Stimulated activated CD4-positive, alpha-beta T cell treated with anti-CD3 and anti-CD28 coated beads, Interleukin-15, amount 100 ng/mL, for 48 hours (primary cell): ENCODE data around the gene RSRC2.
A peak's percentile ranks its signal among the peaks of the same experiment; 100 is the strongest.
"Not testable (repeated sequence)": the region's sequence is repeated elsewhere in the genome, so short reads cannot be mapped to it uniquely, and the experiment has no call there.

ENCODE experiments used
- DNase-seq, 2 donors: peaks; one replicate each; pipeline ENCODE4 v3.0.0-alpha.2; 2020; ENCODE audit warnings: low read depth in 2 of 2

The RSRC2 gene

GRCh38 chr12:122518908-122519307 is 7.8 kb downstream of the RSRC2 start:
- no peak for DNase-seq

- no peak for DNase-seq
Measured at GRCh38 chr12:122517877-122518276, 8.9 kb downstream of the RSRC2 start.

GRCh38 chr12:122516544-122517361 is 10.0 kb downstream of the RSRC2 start:
- no peak for DNase-seq

GRCh38 chr12:122515275-122515674 is 11.5 kb downstream of the RSRC2 start:
- DNase-seq = no peak

- DNase-seq = no peak
Measured at GRCh38 chr12:122513660-122514059, 13.1 kb downstream of the RSRC2 start.

DNA sequence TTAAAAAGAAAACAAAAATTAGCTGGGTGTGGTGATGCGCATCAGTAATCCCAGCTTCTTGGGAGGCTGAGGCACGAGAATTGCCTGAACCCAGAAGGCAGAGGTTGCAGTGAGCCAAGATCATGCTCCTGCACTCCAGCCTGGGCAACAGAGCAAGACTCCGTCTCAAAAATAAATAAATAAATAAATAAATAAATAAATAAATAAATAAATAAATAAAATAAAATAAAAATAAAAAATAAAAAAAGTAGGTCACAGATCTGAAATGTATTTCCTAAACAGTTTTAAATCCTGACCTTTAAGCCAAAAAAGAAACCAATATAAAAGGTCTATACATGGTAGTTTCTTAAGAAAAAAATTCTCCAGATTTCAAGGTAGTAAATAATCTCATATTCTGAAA is 13.7 kb downstream of the RSRC2 start:
- DNase-seq = not testable (repeated sequence)

GRCh38 chr12:122508163-122508562 is 18.6 kb downstream of the RSRC2 start:
- DNase-seq = no peak

DNA sequence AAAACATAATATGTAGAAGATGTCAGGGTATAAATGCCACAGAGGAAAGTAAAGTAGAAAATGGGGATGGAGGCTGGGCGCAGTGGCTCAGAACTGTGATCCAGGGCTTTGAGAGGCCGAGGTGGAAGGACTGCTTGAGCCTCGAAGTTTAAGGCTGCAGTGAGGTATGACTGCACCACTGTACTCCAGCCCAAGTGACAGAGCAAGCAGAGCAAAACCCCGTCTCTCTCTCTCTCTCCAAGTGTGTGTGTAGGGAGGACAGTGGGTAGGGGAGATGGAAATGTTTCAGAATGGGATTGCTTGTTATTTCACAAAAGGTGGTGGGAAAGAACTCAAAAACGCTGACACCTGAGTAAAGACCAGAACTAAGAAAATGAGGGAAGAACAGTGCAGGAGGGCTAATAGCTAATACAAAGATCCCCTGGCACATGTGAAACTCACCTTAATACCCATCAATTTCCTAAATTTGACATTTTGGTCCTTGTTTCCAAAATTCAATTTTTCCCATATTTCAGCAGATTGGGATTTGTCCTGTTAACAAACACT is 20.3 kb downstream of the RSRC2 start:
- no peak for DNase-seq

- DNase-seq = no peak
Measured at GRCh38 chr12:122505419-122506051, 21.2 kb downstream of the RSRC2 start.

DNA sequence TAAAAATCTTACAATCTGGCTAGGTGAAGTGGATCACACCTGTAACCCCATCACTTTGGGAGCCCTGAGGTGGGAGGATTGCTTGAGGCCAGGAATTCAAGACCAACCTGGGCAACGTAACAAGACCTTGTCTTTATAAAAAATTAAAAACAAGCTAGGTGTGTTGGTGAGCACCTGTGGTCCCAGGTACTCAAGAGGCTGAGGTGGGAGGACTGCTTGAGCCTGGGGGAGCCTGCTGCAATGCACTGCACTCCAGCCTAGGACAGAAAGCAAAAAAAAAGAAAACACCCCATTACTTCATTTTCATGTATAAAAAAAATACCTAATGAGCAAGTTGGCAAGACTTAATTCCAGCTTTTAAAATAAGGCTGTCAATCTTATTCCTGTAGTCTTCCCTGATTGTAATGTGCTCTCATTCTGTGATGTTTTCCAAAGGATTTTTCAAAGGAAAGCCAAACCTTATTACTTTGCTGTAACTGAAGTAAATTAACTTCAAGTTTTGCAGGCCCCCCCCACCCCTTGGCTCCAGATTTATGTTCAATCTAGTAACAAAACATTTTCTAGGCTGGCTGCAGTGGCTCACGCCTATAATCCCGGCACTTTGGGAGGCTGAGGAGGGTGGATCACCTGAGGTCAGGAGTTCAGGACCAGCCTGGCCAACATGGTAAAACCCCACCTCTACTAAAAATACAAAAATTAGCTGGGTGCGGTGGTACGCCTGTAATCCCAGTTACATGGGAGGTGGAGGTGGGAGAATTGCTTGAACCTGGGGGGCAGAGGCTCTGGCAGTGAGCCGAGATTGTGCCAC is 22.7 kb downstream of the RSRC2 start:
- DNase-seq = no peak

DNA sequence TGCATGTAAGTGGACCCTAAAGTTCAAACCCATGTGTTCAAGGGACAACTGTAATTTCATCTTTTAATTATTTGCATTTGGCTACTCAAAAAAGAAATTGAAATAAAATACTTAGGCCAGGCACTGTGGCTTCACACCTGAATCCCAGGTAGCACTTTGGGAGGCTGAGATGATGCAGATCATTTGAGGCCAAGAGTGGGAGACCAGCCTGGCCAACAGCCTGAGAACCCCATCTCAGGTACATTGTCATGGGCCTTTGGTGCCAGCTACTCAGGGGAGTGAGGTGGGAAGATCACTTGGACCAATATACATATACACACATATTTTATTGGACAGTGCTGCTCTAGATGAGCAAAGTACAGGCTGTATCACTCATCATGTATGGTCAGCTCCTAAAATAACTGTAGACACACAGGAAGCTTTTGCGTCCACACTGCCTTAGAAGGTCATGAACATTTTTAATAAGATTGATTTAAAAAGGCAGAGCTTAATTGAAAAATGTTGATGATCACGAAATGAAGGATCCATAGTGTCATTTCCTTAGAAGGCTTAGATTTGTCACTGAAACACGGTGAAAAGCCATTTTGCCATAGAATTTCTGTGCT is 23.5 kb downstream of the RSRC2 start:
- no peak for DNase-seq

- no peak for DNase-seq
Measured at GRCh38 chr12:122501489-122501989, 25.2 kb downstream of the RSRC2 start.

GRCh38 chr12:122500685-122501488 is 25.8 kb downstream of the RSRC2 start, which contains the start of gene ZCCHC8:
Gene ZCCHC8, minus strand, starts transcription at chr12:122500932. Its CDS starts 92 bp downstream, at chr12:122500840.
- DNase-seq = peak; percentile 94 to 95

- peak; percentile 14 to 21 for DNase-seq
Measured at GRCh38 chr12:122499991-122500684, 26.6 kb downstream of the RSRC2 start.

- no peak for DNase-seq
Measured at GRCh38 chr12:122495258-122495657, 31.5 kb downstream of the RSRC2 start.

DNA sequence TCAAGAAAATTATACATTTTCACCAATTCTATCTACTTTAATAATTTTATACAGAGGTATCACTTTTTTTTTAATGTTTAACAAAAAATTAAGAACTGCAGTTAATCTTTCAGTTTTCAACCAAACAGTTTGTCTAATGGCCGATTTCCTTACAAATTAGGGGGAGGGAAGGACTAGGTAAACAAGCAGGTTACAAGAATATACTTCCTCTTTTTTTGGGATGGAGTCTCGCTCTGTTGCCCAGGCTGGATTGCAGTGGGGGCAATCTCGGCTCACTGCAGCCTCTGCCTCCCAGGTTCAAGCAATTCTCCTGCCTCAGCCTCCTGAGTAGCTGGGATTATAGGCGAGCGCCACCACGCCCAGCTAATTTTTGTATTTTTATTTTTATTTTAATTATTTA is 33.5 kb downstream of the RSRC2 start:
- not testable (repeated sequence) for DNase-seq

- DNase-seq = no peak
Measured at GRCh38 chr12:122491991-122492390, 34.7 kb downstream of the RSRC2 start.

GRCh38 chr12:122489038-122489437 is 37.7 kb downstream of the RSRC2 start:
- DNase-seq = no peak

DNA sequence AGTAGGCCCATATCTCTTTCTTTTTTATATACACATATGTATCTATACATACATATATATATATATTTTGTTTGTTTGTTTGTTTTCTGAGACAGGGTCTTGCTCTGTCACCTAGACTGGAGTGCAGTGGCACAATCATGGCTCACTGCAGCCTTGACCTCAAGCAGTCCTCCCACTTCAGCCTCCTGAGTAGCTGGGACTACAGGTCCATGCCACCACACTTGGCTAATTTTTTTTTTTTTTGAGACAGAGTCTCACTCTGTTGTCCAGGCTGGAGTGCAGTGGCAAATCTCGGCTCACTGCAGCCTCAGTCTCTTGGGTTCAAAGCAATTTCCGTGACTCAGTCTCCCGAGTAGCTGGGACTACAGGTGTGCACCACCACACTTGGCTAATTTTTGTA is 38.9 kb downstream of the RSRC2 start:
- not testable (repeated sequence) for DNase-seq
